Mesenchymal stem cell (in vitro differentiated cells and primary cell): ENCODE data around the gene GPR158.

Source experiments
- DNase-seq: peaks from one replicate; pipeline ENCODE4 v3.0.0-alpha.2; 2013
- H2AFZ ChIP-seq: one replicate; pipeline ENCODE4 v1.6.1; 2013; ENCODE audit warnings: low read depth, mild to moderate bottlenecking, control low read depth, inconsistent platforms, low read length, moderate library complexity
- H2AK5ac ChIP-seq: 2 replicates; pipeline ENCODE4 v1.6.1; 2013; ENCODE audit warnings: low read length, moderate library complexity, mild to moderate bottlenecking, inconsistent platforms; ENCODE audit not compliant: severe bottlenecking
- H2BK120ac ChIP-seq: one replicate; pipeline ENCODE4 v1.6.1; 2013; ENCODE audit warnings: low read depth, mild to moderate bottlenecking, inconsistent platforms, low read length, moderate library complexity
- H2BK12ac ChIP-seq, 2 experiments: one replicate each; pipeline ENCODE4 v1.6.1; 2013; ENCODE audit warnings: inconsistent platforms in 2 of 2, low read length in 2 of 2, mild to moderate bottlenecking in 2 of 2, moderate library complexity in 2 of 2, control low read depth in 1 of 2
- H2BK15ac ChIP-seq: one replicate; pipeline ENCODE4 v1.6.1; 2013; ENCODE audit warnings: mild to moderate bottlenecking, low read depth, inconsistent platforms; ENCODE audit not compliant: poor library complexity, severe bottlenecking
- H2BK5ac ChIP-seq: 2 replicates; pipeline ENCODE4 v1.6.1; 2013; ENCODE audit warnings: low read depth, mild to moderate bottlenecking, low read length, control low read depth, inconsistent platforms; ENCODE audit not compliant: poor library complexity, severe bottlenecking
- H3K14ac ChIP-seq, 2 experiments: one replicate each; pipeline ENCODE4 v1.6.1; 2013; ENCODE audit warnings: inconsistent platforms in 2 of 2, low read length in 2 of 2, control low read depth in 1 of 2, mild to moderate bottlenecking in 1 of 2, moderate library complexity in 1 of 2
- H3K18ac ChIP-seq, 2 experiments: one replicate each; pipeline ENCODE4 v1.6.1; 2013; ENCODE audit warnings: inconsistent platforms in 2 of 2, low read length in 2 of 2, control low read depth in 1 of 2, low read depth in 1 of 2, mild to moderate bottlenecking in 1 of 2
- H3K23ac ChIP-seq, 2 experiments: one replicate each; pipeline ENCODE4 v1.6.1; 2013; ENCODE audit warnings: inconsistent platforms in 2 of 2, low read length in 2 of 2, mild to moderate bottlenecking in 2 of 2, moderate library complexity in 2 of 2, control low read depth in 1 of 2
- H3K27ac ChIP-seq: 2 replicates; pipeline ENCODE4 v1.5.1; 2013; ENCODE audit warnings: mild to moderate bottlenecking, moderate library complexity, low read length, control low read depth, inconsistent platforms; ENCODE audit not compliant: poor library complexity, severe bottlenecking
- H3K27me3 ChIP-seq, 2 experiments: 2 replicates each; pipeline versions ENCODE4 v1.6.1 to v1.7.0; 2013; ENCODE audit warnings: low read length in 2 of 2, mild to moderate bottlenecking in 2 of 2, moderate library complexity in 2 of 2, control low read depth in 1 of 2, inconsistent platforms in 1 of 2; ENCODE audit not compliant: control insufficient read depth in 1 of 2, insufficient read depth in 1 of 2
- H3K36me3 ChIP-seq, 2 experiments: 2 replicates each; pipeline versions ENCODE4 v1.6.1 to v1.7.0; 2013; ENCODE audit warnings: low read length in 2 of 2, control low read depth in 1 of 2, inconsistent platforms in 1 of 2, low read depth in 1 of 2, mild to moderate bottlenecking in 1 of 2; ENCODE audit not compliant: insufficient read depth in 2 of 2, control insufficient read depth in 1 of 2
- H3K4ac ChIP-seq, 2 experiments: one replicate each; pipeline ENCODE4 v1.6.1; 2013; ENCODE audit warnings: inconsistent platforms in 2 of 2, low read length in 2 of 2, mild to moderate bottlenecking in 2 of 2, moderate library complexity in 2 of 2, control low read depth in 1 of 2, low read depth in 1 of 2
- H3K4me1 ChIP-seq: 2 replicates; pipeline ENCODE4 v1.6.1; 2013; ENCODE audit warnings: low read depth, low read length, control low read depth; ENCODE audit not compliant: control insufficient read depth, insufficient read depth
- H3K4me2 ChIP-seq: 2 replicates; pipeline ENCODE4 v1.6.1; 2013; ENCODE audit warnings: low read length, mild to moderate bottlenecking, inconsistent platforms; ENCODE audit not compliant: poor library complexity, severe bottlenecking
- H3K4me3 ChIP-seq, 2 experiments: 2 replicates each; pipeline versions ENCODE4 v1.5.1 to v1.7.0; 2013; ENCODE audit warnings: low read length in 2 of 2, mild to moderate bottlenecking in 2 of 2, control low read depth in 1 of 2, low read depth in 1 of 2; ENCODE audit not compliant: insufficient read depth in 1 of 2
- H3K79me1 ChIP-seq: replicated peaks from 2 replicates; pipeline ENCODE4 v1.6.1; 2013; ENCODE audit warnings: mild to moderate bottlenecking, control low read depth, low read length, inconsistent platforms; ENCODE audit not compliant: poor library complexity, severe bottlenecking
- H3K9ac ChIP-seq: 2 replicates; pipeline ENCODE4 v1.7.0; 2013; ENCODE audit warnings: mild to moderate bottlenecking, low read length, moderate library complexity
- H3K9me3 ChIP-seq: 2 replicates; pipeline ENCODE4 v1.7.0; 2013; ENCODE audit warnings: mild to moderate bottlenecking, low read length; ENCODE audit not compliant: control insufficient read depth
- H4K8ac ChIP-seq: one replicate; pipeline ENCODE4 v1.6.1; 2013; ENCODE audit warnings: inconsistent platforms, mild to moderate bottlenecking, low read length, moderate library complexity
- H4K91ac ChIP-seq: one replicate; pipeline ENCODE4 v1.6.1; 2013; ENCODE audit warnings: mild to moderate bottlenecking, low read length, inconsistent platforms
- WGBS: methylation state at CpG from one replicate; pipeline ENCODE4 v1.1.7; 2013; ENCODE audit warnings: mixed read lengths; 5-methylcytosine and 5-hydroxymethylcytosine counted together

GPR158 gene

GRCh38 chr10:25232204-25232603, 57.4 kb downstream of the GPR158 start:
- no peak overlapping the region for H3K4me3 ChIP-seq
- H3K9ac ChIP-seq: no peak overlapping the region
- no peaks in the 10 kb centered on the region for H3K79me1 ChIP-seq
- H2BK120ac ChIP-seq: no peak overlapping the region
- H3K4me2 ChIP-seq: no peak overlapping the region
- no peak overlapping the region for H2AK5ac ChIP-seq
- H2BK12ac ChIP-seq: no peak overlapping the region
- no peak for DNase-seq
- H3K4me1 ChIP-seq: no peaks in the 10 kb centered on the region
- no CpG with 5 or more reads among the region's 2 CpGs for WGBS
- H2AFZ ChIP-seq: no peak overlapping the region
- H4K91ac ChIP-seq: no peak overlapping the region
- H3K4ac ChIP-seq: no peak overlapping the region
- no peaks in the 10 kb centered on the region for H3K27me3 ChIP-seq
- no peaks in the 10 kb centered on the region for H3K36me3 ChIP-seq
- no peak overlapping the region for H4K8ac ChIP-seq
- H3K27ac ChIP-seq: no peak overlapping the region
- H3K18ac ChIP-seq: no peak overlapping the region
- no peak overlapping the region for H2BK15ac ChIP-seq
- no peaks in the 10 kb centered on the region for H3K9me3 ChIP-seq
- no peak overlapping the region for H3K23ac ChIP-seq
- H3K14ac ChIP-seq: no peak overlapping the region
- H2BK5ac ChIP-seq: no peak overlapping the region

GRCh38 chr10:25245165-25245564, 70.4 kb downstream of the GPR158 start:
- Histone ChIP-seq H3K18ac (no peak overlapping the region), H3K9me3 (no peaks in the 10 kb centered on the region), H3K27me3 (no peaks in the 10 kb centered on the region), H3K4me1 (no peaks in the 10 kb centered on the region), H2AK5ac (no peak overlapping the region), H2BK5ac (no peak overlapping the region), H3K14ac (no peak overlapping the region), H2BK15ac (no peak overlapping the region), H3K36me3 (no peaks in the 10 kb centered on the region), H3K9ac (no peak overlapping the region), H4K8ac (no peak overlapping the region), H3K4ac (no peak overlapping the region), H3K23ac (no peak overlapping the region), H4K91ac (no peak overlapping the region), H2BK12ac (no peak overlapping the region), H2BK120ac (no peak overlapping the region), H3K4me2 (no peak overlapping the region), H3K4me3 (no peak overlapping the region), H3K27ac (no peak overlapping the region), H2AFZ (no peak overlapping the region), H3K79me1 (no peaks in the 10 kb centered on the region)
- no CpG with 5 or more reads among the region's 1 CpG for WGBS
- no peak for DNase-seq

- WGBS: 96% methylated on average over 3 of the region's 5 CpGs
- no peak overlapping the region for H3K4ac ChIP-seq
- H3K27me3 ChIP-seq: no peaks in the 10 kb centered on the region
Observed at GRCh38 chr10:25257646-25258045, 82.8 kb downstream of the GPR158 start.

GRCh38 chr10:25261110-25261509, 86.3 kb downstream of the GPR158 start:
- no peak for DNase-seq
- no peak overlapping the region for H2BK12ac ChIP-seq
- WGBS: 26% methylated on average over 2 of the region's 2 CpGs
- H2AFZ ChIP-seq: no peak overlapping the region
- no peaks in the 10 kb centered on the region for H3K27me3 ChIP-seq
- H3K23ac ChIP-seq: no peak overlapping the region
- H4K91ac ChIP-seq: no peak overlapping the region
- H3K27ac ChIP-seq: no peak overlapping the region
- H3K14ac ChIP-seq: no peak overlapping the region
- H4K8ac ChIP-seq: no peak overlapping the region
- no peaks in the 10 kb centered on the region for H3K36me3 ChIP-seq
- no peaks in the 10 kb centered on the region for H3K4me1 ChIP-seq
- no peak overlapping the region for H3K4ac ChIP-seq
- no peak overlapping the region for H3K4me2 ChIP-seq
- no peak overlapping the region for H2BK15ac ChIP-seq
- H2BK5ac ChIP-seq: no peak overlapping the region
- H3K4me3 ChIP-seq: no peak overlapping the region
- H3K18ac ChIP-seq: no peak overlapping the region
- no peaks in the 10 kb centered on the region for H3K79me1 ChIP-seq
- H2AK5ac ChIP-seq: no peak overlapping the region
- no peak overlapping the region for H3K9ac ChIP-seq
- no peaks in the 10 kb centered on the region for H3K9me3 ChIP-seq
- H2BK120ac ChIP-seq: no peak overlapping the region

More at GRCh38 chr10:25257646-25258045, 82.8 kb downstream of the GPR158 start:
- H4K91ac ChIP-seq: no peak overlapping the region
- no peak overlapping the region for H3K18ac ChIP-seq
- no peak overlapping the region for H3K27ac ChIP-seq
- no peak overlapping the region for H2AK5ac ChIP-seq
- H2BK12ac ChIP-seq: no peak overlapping the region
- no peak overlapping the region for H2AFZ ChIP-seq
- no peak overlapping the region for H3K23ac ChIP-seq
- H2BK5ac ChIP-seq: no peak overlapping the region
- no peak overlapping the region for H4K8ac ChIP-seq
- no peak overlapping the region for H3K14ac ChIP-seq
- no peak for DNase-seq
- no peak overlapping the region for H2BK120ac ChIP-seq
- H3K9me3 ChIP-seq: no peaks in the 10 kb centered on the region
- H3K36me3 ChIP-seq: no peaks in the 10 kb centered on the region
- H3K79me1 ChIP-seq: no peaks in the 10 kb centered on the region
- H3K4me3 ChIP-seq: no peak overlapping the region
- no peak overlapping the region for H2BK15ac ChIP-seq
- no peaks in the 10 kb centered on the region for H3K4me1 ChIP-seq
- no peak overlapping the region for H3K9ac ChIP-seq
- H3K4me2 ChIP-seq: no peak overlapping the region
